ENCODE results near the gene XPC.

DNA sequence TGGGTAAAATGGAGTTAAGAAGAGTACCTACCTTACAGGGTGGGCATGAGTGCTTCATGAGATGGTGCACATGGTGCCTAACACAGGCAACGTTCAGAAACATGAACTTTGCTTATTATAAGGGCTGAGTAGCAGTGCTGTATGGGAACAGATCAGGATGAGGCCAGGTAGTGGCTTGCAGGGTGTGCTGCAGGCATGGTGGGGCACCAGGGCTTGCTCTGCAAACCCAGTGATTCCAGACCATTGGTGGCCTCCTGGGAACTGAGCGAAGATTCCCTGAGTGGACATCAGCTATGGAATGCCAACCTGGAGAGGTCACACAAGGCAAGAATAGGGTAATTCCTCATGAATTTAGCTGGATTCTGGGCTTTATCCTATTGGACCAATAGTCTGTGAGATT lies 37.7 kb downstream of the XPC start:
- TF ChIP-seq, protein P1, sequence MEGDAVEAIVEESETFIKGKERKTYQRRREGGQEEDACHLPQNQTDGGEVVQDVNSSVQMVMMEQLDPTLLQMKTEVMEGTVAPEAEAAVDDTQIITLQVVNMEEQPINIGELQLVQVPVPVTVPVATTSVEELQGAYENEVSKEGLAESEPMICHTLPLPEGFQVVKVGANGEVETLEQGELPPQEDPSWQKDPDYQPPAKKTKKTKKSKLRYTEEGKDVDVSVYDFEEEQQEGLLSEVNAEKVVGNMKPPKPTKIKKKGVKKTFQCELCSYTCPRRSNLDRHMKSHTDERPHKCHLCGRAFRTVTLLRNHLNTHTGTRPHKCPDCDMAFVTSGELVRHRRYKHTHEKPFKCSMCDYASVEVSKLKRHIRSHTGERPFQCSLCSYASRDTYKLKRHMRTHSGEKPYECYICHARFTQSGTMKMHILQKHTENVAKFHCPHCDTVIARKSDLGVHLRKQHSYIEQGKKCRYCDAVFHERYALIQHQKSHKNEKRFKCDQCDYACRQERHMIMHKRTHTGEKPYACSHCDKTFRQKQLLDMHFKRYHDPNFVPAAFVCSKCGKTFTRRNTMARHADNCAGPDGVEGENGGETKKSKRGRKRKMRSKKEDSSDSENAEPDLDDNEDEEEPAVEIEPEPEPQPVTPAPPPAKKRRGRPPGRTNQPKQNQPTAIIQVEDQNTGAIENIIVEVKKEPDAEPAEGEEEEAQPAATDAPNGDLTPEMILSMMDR (IDR thresholded peaks at IDR 0.05; ENCODE audit: poor library complexity, severe bottlenecking), result no peak
- TF ChIP-seq POLR2AphosphoS5 (IDR thresholded peaks at IDR 0.05) (no peak), EP300 (conservative IDR thresholded peaks at IDR 0.05; ENCODE audit: poor library complexity, severe bottlenecking) (no peak), TAF1 (IDR thresholded peaks at IDR 0.05; ENCODE audit: low read depth) (no peak), MXI1 (conservative IDR thresholded peaks at IDR 0.05; ENCODE audit: poor library complexity, severe bottlenecking) (no peak), RAD21 (conservative IDR thresholded peaks at IDR 0.05) (no peak), SMC3 (conservative IDR thresholded peaks at IDR 0.05; ENCODE audit: poor library complexity) (no peak), EZH2 (IDR thresholded peaks at IDR 0.05; ENCODE audit: borderline replicate concordance, insufficient read depth, low read length, poor library complexity, severe bottlenecking) (no peak)
- TF ChIP-seq, protein P2, sequence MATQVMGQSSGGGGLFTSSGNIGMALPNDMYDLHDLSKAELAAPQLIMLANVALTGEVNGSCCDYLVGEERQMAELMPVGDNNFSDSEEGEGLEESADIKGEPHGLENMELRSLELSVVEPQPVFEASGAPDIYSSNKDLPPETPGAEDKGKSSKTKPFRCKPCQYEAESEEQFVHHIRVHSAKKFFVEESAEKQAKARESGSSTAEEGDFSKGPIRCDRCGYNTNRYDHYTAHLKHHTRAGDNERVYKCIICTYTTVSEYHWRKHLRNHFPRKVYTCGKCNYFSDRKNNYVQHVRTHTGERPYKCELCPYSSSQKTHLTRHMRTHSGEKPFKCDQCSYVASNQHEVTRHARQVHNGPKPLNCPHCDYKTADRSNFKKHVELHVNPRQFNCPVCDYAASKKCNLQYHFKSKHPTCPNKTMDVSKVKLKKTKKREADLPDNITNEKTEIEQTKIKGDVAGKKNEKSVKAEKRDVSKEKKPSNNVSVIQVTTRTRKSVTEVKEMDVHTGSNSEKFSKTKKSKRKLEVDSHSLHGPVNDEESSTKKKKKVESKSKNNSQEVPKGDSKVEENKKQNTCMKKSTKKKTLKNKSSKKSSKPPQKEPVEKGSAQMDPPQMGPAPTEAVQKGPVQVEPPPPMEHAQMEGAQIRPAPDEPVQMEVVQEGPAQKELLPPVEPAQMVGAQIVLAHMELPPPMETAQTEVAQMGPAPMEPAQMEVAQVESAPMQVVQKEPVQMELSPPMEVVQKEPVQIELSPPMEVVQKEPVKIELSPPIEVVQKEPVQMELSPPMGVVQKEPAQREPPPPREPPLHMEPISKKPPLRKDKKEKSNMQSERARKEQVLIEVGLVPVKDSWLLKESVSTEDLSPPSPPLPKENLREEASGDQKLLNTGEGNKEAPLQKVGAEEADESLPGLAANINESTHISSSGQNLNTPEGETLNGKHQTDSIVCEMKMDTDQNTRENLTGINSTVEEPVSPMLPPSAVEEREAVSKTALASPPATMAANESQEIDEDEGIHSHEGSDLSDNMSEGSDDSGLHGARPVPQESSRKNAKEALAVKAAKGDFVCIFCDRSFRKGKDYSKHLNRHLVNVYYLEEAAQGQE (IDR thresholded peaks at IDR 0.05; ENCODE audit: borderline replicate concordance), result no peak
